ENCODE data around the gene DENND1B.

DNA sequence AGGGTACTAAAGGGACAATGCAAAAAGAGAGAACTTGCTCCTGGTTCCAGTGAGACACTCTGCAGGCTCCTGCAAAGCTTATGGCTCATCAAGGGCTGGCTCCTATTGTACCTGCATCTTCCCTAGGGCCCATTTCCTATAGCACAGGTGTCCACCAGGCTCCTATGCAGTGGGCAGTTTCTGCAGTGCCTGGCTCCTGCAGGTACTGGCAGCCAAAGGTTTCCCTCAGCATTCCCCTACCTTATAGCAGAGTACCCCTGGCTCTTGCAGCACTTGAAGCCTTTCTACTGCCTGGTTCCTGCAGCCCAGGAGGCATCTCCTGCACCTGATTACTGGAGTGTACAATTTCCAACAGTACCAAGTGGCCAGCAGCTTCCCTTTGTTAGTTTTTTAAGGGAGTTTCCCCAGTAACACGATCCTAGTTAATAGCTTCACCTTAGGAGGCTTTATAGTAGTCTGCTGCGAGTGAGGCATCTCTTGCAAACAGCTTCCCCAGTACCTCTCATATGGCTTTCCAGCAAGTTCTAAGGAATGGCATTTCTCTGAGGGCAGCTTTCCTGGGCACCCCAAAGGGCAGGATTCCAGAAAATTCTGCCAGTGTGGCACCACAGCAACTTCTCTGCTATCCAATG is 141.7 kb downstream of the DENND1B start:
- TF ChIP-seq, protein P1, sequence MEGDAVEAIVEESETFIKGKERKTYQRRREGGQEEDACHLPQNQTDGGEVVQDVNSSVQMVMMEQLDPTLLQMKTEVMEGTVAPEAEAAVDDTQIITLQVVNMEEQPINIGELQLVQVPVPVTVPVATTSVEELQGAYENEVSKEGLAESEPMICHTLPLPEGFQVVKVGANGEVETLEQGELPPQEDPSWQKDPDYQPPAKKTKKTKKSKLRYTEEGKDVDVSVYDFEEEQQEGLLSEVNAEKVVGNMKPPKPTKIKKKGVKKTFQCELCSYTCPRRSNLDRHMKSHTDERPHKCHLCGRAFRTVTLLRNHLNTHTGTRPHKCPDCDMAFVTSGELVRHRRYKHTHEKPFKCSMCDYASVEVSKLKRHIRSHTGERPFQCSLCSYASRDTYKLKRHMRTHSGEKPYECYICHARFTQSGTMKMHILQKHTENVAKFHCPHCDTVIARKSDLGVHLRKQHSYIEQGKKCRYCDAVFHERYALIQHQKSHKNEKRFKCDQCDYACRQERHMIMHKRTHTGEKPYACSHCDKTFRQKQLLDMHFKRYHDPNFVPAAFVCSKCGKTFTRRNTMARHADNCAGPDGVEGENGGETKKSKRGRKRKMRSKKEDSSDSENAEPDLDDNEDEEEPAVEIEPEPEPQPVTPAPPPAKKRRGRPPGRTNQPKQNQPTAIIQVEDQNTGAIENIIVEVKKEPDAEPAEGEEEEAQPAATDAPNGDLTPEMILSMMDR (IDR thresholded peaks at IDR 0.05; ENCODE audit: borderline replicate concordance, extremely low read depth, low read length, poor library complexity, severe bottlenecking): no peak
- TF ChIP-seq EZH2 (IDR thresholded peaks at IDR 0.05; ENCODE audit: borderline replicate concordance, low read depth, low read length, severe bottlenecking): no peak
